GM12801 (cell line): Measurements from ENCODE around the gene PLXNA4.

Experiments used
- CTCF ChIP-seq: IDR thresholded peaks from one replicate; pipeline ENCODE4 v1.5.1; 2011; ENCODE audit warnings: control low read depth; ENCODE audit not compliant: insufficient read length; ENCODE audit errors: extremely low read depth

The PLXNA4 gene

GRCh38 chr7:132544025-132544424, 32.2 kb downstream of the PLXNA4 start:
- no peak for TF ChIP-seq CTCF

DNA sequence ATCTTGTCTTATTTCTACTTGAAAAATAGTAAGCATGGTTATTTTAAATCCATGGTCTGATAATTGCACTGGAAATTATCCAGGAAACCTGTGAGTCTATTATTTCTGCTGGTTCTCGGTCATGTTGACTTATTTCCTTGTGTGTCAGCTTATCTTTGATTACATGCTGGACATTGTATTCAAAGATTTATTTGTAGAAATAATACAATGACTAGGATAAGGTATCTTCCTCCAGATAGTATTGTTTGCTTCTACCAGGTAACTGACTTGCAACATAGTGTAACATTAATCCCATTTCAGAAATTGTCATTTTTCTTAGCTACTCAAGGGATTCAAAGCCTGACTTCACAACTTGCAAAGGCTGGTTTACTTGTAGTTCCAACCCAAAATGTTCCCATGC, 33.4 kb downstream of the PLXNA4 start:
- TF ChIP-seq CTCF: no peak

DNA sequence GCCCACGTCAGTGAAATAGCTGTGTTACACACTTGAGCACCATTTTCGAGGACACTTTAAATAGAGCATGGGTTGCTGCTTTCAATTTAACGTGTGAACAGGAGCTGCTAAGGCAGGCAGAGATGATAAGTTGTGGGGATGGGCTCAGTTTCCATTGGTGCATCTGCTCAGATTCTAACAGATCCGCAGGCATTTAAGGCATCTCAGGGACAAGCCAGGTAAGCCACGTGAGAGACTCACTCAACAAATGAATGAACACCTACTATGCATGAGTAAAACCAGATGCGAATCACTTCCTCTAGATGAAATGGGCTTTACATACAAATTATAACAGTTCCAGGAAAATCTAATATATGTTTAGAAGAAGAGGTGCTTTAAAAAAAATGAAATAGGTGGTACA, 34.6 kb downstream of the PLXNA4 start:
- no peak for TF ChIP-seq CTCF

- no peak for TF ChIP-seq CTCF
Measured at GRCh38 chr7:132537456-132538145, 38.7 kb downstream of the PLXNA4 start.

GRCh38 chr7:132536654-132537395, 39.4 kb downstream of the PLXNA4 start:
- no peak for TF ChIP-seq CTCF

DNA sequence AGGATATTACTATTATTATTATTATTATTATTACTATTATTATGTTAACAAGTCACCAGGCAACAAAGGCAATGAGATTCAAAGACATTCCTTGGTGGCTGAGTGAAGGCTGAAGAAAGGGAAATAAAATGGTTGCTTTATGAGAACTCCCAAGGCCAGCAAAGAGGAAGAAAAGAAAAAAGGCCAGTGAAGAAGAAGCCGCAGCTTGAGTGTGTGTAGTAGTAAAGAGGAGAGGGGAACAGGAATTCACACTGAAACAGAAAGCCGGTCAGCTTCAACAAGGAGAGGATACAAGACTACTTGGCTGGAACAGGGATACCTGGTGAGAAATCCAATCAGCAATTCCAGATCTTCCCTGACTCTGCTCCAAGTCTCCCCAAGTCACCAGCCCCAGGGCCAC, 42.4 kb downstream of the PLXNA4 start:
- no peak for TF ChIP-seq CTCF

GRCh38 chr7:132532281-132532680, 44.0 kb downstream of the PLXNA4 start:
- TF ChIP-seq CTCF: no peak
